ENCODE data around the gene IZUMO2. TPM values are rescaled to one million over a fixed set of nuclear protein-coding genes. Genes with fewer than 3 reads are reported as not detected.

The IZUMO2 gene
- total RNA-seq, 2 donors from 2014 or later, result not detected

DNA sequence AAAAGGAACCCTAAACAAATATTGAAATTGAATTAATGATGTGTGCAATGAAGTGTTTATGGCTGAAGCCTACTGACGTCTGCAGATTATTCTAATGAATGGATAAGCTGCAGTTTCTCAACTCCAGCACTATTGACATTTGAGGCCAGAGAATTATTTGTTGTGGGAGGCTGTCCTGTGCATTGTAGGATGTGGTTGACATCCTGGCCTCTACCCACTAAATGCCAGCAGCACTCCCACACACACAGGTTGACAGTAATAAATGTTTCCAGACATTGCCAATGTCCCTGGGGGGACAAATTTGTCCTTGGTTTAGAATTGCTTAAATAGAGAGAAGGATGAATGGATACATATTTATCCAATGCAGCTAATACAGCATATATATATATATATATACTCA lies 21.1 kb upstream of the IZUMO2 start:
- H3K4me3 ChIP-seq (ENCODE audit: low read length), result no peak overlapping the region
- Mint-ChIP-seq H3K27ac (no peak overlapping the region), H3K4me1 (no peaks in the 10 kb centered on the region), H3K36me3 (ENCODE audit: low read depth) (no peaks in the 10 kb centered on the region), H3K27me3 (ENCODE audit: insufficient read depth) (peaks cover under 1% of the 10 kb centered on the region), H3K9me3 (peaks cover 9% of the 10 kb centered on the region), H3K4me3 (no peak overlapping the region)
- no peak for DNase-seq
- WGBS, 2 experiments (ENCODE audit: insufficient coverage in 1 of 2, insufficient read length in 1 of 2), result 75 to 78% methylated on average over 1 of the region's 1 CpG
- TF ChIP-seq, protein P1, sequence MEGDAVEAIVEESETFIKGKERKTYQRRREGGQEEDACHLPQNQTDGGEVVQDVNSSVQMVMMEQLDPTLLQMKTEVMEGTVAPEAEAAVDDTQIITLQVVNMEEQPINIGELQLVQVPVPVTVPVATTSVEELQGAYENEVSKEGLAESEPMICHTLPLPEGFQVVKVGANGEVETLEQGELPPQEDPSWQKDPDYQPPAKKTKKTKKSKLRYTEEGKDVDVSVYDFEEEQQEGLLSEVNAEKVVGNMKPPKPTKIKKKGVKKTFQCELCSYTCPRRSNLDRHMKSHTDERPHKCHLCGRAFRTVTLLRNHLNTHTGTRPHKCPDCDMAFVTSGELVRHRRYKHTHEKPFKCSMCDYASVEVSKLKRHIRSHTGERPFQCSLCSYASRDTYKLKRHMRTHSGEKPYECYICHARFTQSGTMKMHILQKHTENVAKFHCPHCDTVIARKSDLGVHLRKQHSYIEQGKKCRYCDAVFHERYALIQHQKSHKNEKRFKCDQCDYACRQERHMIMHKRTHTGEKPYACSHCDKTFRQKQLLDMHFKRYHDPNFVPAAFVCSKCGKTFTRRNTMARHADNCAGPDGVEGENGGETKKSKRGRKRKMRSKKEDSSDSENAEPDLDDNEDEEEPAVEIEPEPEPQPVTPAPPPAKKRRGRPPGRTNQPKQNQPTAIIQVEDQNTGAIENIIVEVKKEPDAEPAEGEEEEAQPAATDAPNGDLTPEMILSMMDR (conservative IDR thresholded peaks at IDR 0.05), result no peak
- H3K4me1 ChIP-seq (ENCODE audit: control insufficient read depth, insufficient read depth, low read length), result no peaks in the 10 kb centered on the region
- no peak overlapping the region for H3K9ac ChIP-seq (ENCODE audit: extremely low read depth, low read length, poor library complexity, severe bottlenecking)
- no peak overlapping the region for H3K27ac ChIP-seq (ENCODE audit: low read depth, low read length)
- no peaks in the 10 kb centered on the region for H3K36me3 ChIP-seq (ENCODE audit: control insufficient read depth, insufficient read depth, low read length)
- no peaks in the 10 kb centered on the region for H3K27me3 ChIP-seq (ENCODE audit: control insufficient read depth, insufficient read depth, low read length, poor library complexity, severe bottlenecking)
- peaks cover 38% of the 10 kb centered on the region for H3K9me3 ChIP-seq (ENCODE audit: control insufficient read depth, low read length)

DNA sequence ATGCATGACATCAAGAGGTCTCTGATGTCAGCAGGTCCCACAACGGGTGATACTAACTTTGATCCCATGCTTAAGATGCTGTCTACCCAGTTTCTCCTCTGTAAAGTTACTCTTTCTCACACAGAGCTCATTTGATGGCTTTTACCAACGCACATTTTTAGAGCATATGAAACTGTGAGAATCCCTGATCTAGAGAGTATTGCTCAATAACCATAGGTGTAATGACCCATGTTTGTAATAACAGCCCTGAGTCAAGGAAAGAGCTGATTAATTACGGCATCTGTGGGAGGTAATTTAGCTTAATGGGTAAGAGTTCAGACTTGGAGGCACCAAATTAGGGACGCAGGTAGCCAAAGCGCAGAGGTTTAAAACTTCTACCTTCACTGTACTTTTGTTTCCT lies 18.0 kb upstream of the IZUMO2 start:
- DNase-seq, result no peak
- H3K27ac Mint-ChIP-seq, result no peak overlapping the region
- Histone ChIP-seq H3K4me1 (ENCODE audit: control insufficient read depth, insufficient read depth, low read length) (no peaks in the 10 kb centered on the region), H3K9ac (ENCODE audit: extremely low read depth, low read length, poor library complexity, severe bottlenecking) (no peak overlapping the region), H3K36me3 (ENCODE audit: control insufficient read depth, insufficient read depth, low read length) (no peaks in the 10 kb centered on the region), H3K4me3 (ENCODE audit: low read length) (no peak overlapping the region), H3K27ac (ENCODE audit: low read depth, low read length) (no peak overlapping the region), H3K9me3 (ENCODE audit: control insufficient read depth, low read length) (peaks cover 50% of the 10 kb centered on the region), H3K27me3 (ENCODE audit: control insufficient read depth, insufficient read depth, low read length, poor library complexity, severe bottlenecking) (no peaks in the 10 kb centered on the region)
- H3K4me3 Mint-ChIP-seq, result no peak overlapping the region
- H3K27me3 Mint-ChIP-seq (ENCODE audit: insufficient read depth), result peaks cover 7% of the 10 kb centered on the region
- WGBS, 2 experiments (ENCODE audit: insufficient coverage in 1 of 2, insufficient read length in 1 of 2), result 75 to 76% methylated on average over 5 of the region's 5 CpGs
- peaks cover 11% of the 10 kb centered on the region for H3K9me3 Mint-ChIP-seq
- TF ChIP-seq, protein P1 (conservative IDR thresholded peaks at IDR 0.05), result no peak
- no peaks in the 10 kb centered on the region for H3K4me1 Mint-ChIP-seq
- no peaks in the 10 kb centered on the region for H3K36me3 Mint-ChIP-seq (ENCODE audit: low read depth)

DNA sequence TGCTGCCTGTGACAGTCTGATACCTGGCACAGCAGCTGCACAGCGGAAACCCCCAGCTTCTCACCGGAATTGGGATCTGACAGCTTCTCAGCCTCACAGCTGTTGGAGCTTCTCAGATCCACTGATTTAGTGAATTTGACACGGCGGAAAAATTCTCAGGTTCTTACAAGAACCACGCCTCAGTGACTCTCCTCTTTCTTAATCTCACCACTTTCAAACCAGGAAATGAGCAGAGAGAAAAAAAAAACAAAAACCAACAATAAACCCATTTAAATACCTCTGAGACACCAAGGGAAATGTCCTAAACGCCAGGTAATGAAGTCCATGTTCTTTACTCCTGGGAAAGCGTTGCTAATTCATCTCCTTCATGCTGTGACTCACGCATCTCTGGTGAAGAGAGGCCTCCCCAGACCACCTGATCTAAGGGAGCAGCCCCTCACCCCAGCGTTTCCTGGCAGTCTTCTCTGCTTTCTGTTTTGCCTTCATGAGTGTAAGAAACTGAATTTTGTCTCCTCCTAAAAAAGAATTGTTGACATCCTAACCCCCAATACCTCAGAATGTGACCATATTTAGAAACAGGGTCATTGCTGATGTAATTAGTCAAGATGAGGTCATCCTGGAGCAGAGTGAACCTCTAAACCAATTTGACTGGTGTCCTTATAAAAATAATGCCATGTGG lies 15.9 kb upstream of the IZUMO2 start:
- Mint-ChIP-seq H3K4me3 (no peak overlapping the region), H3K27me3 (ENCODE audit: insufficient read depth) (peaks cover 7% of the 10 kb centered on the region), H3K4me1 (no peaks in the 10 kb centered on the region), H3K36me3 (ENCODE audit: low read depth) (no peaks in the 10 kb centered on the region), H3K27ac (no peak overlapping the region), H3K9me3 (peaks cover 22% of the 10 kb centered on the region)
- 56 to 83% methylated on average over 3 to 9 of the region's 9 CpGs for WGBS, 2 experiments (ENCODE audit: insufficient coverage in 1 of 2, insufficient read length in 1 of 2)
- Histone ChIP-seq H3K27me3 (ENCODE audit: control insufficient read depth, insufficient read depth, low read length, poor library complexity, severe bottlenecking) (no peaks in the 10 kb centered on the region), H3K36me3 (ENCODE audit: control insufficient read depth, insufficient read depth, low read length) (no peaks in the 10 kb centered on the region), H3K27ac (ENCODE audit: low read depth, low read length) (no peak overlapping the region), H3K9me3 (ENCODE audit: control insufficient read depth, low read length) (peaks cover 43% of the 10 kb centered on the region), H3K4me1 (ENCODE audit: control insufficient read depth, insufficient read depth, low read length) (no peaks in the 10 kb centered on the region), H3K9ac (ENCODE audit: extremely low read depth, low read length, poor library complexity, severe bottlenecking) (no peak overlapping the region), H3K4me3 (ENCODE audit: low read length) (no peak overlapping the region)
- TF ChIP-seq, protein P1 (conservative IDR thresholded peaks at IDR 0.05), result no peak
- no peak for DNase-seq
